Body of pancreas (tissue), 4 donors: Measurements from ENCODE around the gene BEAN1. TPM values are rescaled to one million over a fixed set of nuclear protein-coding genes. Genes with fewer than 3 reads are reported as not detected.

Experiments
- ATAC-seq: fragments of 150-250 bp; one replicate; pipeline ENCODE4 v1.9.1; 2016
- DNase-seq, 4 donors: peaks; one replicate each; pipeline ENCODE4 v3.0.0-alpha.2; 2019
- H3K27ac ChIP-seq, 4 donors: fragments of 200-600 bp; sonication (generic); 1 replicate in 3 of 4; 2 replicates in 1 of 4; pipeline versions ENCODE4 v1.5.1 to v1.6.1; 2016 to 2019; ENCODE audit warnings: mild to moderate bottlenecking in 1 of 4, mixed read lengths in 1 of 4, moderate library complexity in 1 of 4
- H3K27me3 ChIP-seq, 2 donors: fragments of 200-600 bp; sonication (generic); one replicate each; pipeline ENCODE4 v1.6.0; 2016; ENCODE audit warnings: mild to moderate bottlenecking in 1 of 2
- H3K36me3 ChIP-seq, 2 donors: fragments of 200-600 bp; sonication (generic); replicated peaks in 1 of 2; 2 replicates each; pipeline ENCODE4 v1.5.1; 2016; ENCODE audit warnings: low read depth in 2 of 2; ENCODE audit not compliant: insufficient read depth in 1 of 2
- H3K4me1 ChIP-seq: fragments of 200-600 bp; sonication (generic); one replicate; pipeline ENCODE4 v1.6.0; 2016
- H3K4me3 ChIP-seq, 2 donors: fragments of 200-600 bp; sonication (generic); 1 replicate in 1 of 2; 2 replicates in 1 of 2; pipeline ENCODE4 v1.5.1; 2016 to 2019
- H3K9me3 ChIP-seq, 3 donors: fragments of 200-600 bp; sonication (generic); 1 replicate in 2 of 3; 2 replicates in 1 of 3; pipeline ENCODE4 v1.5.1; 2016
- CTCF ChIP-seq, 7 experiments: fragments of 450-650 bp in 4 of 7; fragments of 200-600 bp in 3 of 7; sonication (generic) in 3 of 7; IDR thresholded peaks; one replicate each; pipeline ENCODE4 v1.5.1; 2016 to 2019; ENCODE audit warnings: antibody characterized with exemption in 7 of 7
- POLR2A ChIP-seq, 3 donors: fragments of 450-650 bp; IDR thresholded peaks; one replicate each; pipeline ENCODE4 v1.6.1; 2016; ENCODE audit warnings: antibody characterized with exemption in 3 of 3, mild to moderate bottlenecking in 2 of 3
- WGBS, 2 donors: methylation state at CpG; one replicate each; pipeline ENCODE4 v1.1.5; 2017; 5-methylcytosine and 5-hydroxymethylcytosine counted together
- intact Hi-C: fragments of 100-400 bp; cut with DNase I; formaldehyde crosslinking; loops from one replicate; pipeline ENCODE4 v1.15.1; 2023
- total RNA-seq, 2 donors: library from RNA; depleted of rRNA; stranded (reverse); fragments of >200 nt; gene quantifications; one replicate each; pipeline ENCODE4 v1.1.0, GENCODE V29; 2016

BEAN1 gene
- total RNA-seq, 2 donors from 2014 or later, result not detected

DNA sequence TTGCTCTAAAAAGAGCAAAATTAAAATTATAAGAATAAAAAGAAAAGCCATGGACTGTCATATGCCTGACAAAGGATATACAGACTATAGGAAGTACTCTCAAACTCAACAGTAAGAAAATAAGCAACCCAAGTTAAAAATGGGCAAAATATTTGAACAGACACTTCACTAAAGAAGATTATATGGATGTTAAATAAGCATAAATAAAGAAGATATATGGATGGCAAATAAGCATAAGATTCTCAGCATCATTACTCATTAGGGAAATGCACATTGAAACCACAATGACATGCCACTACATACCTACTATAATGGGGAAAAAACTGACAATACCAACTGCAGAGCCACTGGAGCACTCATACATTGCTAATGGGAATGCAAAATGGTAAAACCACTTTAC is 14.9 kb upstream of the BEAN1 start:
- DNase-seq (no peak), ATAC-seq (no peak)
- TF ChIP-seq POLR2A (IDR thresholded peaks at IDR 0.05), result no peak
- TF ChIP-seq CTCF (IDR thresholded peaks at IDR 0.05), result no peak
- no peaks in the 10 kb centered on the region for H3K27me3 ChIP-seq
- no peak overlapping the region for H3K27ac ChIP-seq
- intact Hi-C loops, result no loop called here
- peaks cover under 1% of the 10 kb centered on the region for H3K4me1 ChIP-seq
- no peaks in the 10 kb centered on the region for H3K9me3 ChIP-seq
- H3K4me3 ChIP-seq, result no peak overlapping the region
- H3K36me3 ChIP-seq, result no peaks in the 10 kb centered on the region

DNA sequence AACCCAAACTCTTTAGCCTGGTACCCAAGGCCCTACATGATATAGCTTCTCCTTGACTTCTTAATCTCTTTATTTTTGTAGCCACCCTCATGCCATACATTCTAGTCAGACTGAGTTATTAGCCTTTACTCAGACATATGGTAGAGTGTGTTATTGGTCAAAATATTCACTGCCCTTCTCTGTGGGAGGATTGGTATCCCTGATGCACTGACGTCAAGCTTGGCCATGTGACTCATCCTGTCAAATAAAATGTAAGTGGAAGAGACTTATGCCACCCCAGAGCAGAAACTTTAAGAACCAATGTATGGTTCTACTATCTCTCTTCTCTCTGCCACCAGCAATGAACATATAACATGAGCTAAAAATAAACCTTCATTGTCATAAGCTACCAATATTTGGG is 12.2 kb upstream of the BEAN1 start:
- Histone ChIP-seq H3K27me3 (no peaks in the 10 kb centered on the region), H3K36me3 (no peaks in the 10 kb centered on the region), H3K4me3 (no peak overlapping the region), H3K27ac (no peak overlapping the region), H3K9me3 (no peaks in the 10 kb centered on the region), H3K4me1 (no peaks in the 10 kb centered on the region)
- no peak for ATAC-seq
- 19 to 55% methylated on average over 1 of the region's 1 CpG for WGBS, 2 donors
- DNase-seq, result no peak
- intact Hi-C loops, result no loop called here
- no peak for TF ChIP-seq CTCF (IDR thresholded peaks at IDR 0.05)
- no peak for TF ChIP-seq POLR2A (IDR thresholded peaks at IDR 0.05)

DNA sequence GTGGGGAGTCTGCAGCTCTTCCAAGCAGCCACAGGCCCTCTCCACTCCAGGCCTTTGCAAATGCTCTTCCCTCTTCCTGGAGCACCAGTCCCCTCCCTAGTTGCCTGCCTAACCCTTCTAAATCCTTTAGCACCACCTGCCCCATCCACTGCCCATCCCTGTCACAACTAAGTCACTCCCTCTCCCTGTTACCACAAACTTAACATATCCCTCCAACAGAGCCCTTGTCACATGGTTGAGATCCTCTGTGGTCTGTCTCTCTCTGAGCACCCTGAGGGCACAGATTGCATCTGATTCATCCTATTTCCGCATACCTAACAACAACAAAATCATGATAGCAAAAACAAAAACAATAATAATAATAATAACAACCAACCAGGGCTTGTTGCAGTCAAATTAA is 11.0 kb upstream of the BEAN1 start:
- no peaks in the 10 kb centered on the region for H3K4me1 ChIP-seq

GRCh38 chr16:66416939-66417700 is 10.0 kb upstream of the BEAN1 start:
- Histone ChIP-seq H3K4me3 (no peak overlapping the region), H3K36me3 (no peaks in the 10 kb centered on the region), H3K27ac (no peak overlapping the region), H3K4me1 (no peaks in the 10 kb centered on the region), H3K9me3 (no peaks in the 10 kb centered on the region), H3K27me3 (no peaks in the 10 kb centered on the region)
- no peak for DNase-seq
- intact Hi-C loops, result no loop called here
- no peak for ATAC-seq
- WGBS, 2 donors, result 71 to 78% methylated on average over 9 of the region's 9 CpGs
- TF ChIP-seq POLR2A (IDR thresholded peaks at IDR 0.05) (no peak), CTCF (IDR thresholded peaks at IDR 0.05) (no peak)

More for the DNA sequence above, 11.0 kb upstream of the BEAN1 start:
- H3K36me3 ChIP-seq, result no peaks in the 10 kb centered on the region
- H3K9me3 ChIP-seq, result no peaks in the 10 kb centered on the region
- no peak for TF ChIP-seq POLR2A (IDR thresholded peaks at IDR 0.05)
- no peak for TF ChIP-seq CTCF (IDR thresholded peaks at IDR 0.05)
- no peak for DNase-seq
- H3K4me3 ChIP-seq, result no peak overlapping the region
- WGBS, 2 donors, result 94 to 97% methylated on average over 1 of the region's 1 CpG
- no peaks in the 10 kb centered on the region for H3K27me3 ChIP-seq
- intact Hi-C loops, result no loop called here
- H3K27ac ChIP-seq, result no peak overlapping the region
- ATAC-seq, result no peak
